Measurements from ENCODE around the gene CCL4L2.
"Not testable (repeated sequence)": the region's sequence is repeated elsewhere in the genome, so short reads cannot be mapped to it uniquely, and the experiment has no call there.

CCL4L2 gene

DNA sequence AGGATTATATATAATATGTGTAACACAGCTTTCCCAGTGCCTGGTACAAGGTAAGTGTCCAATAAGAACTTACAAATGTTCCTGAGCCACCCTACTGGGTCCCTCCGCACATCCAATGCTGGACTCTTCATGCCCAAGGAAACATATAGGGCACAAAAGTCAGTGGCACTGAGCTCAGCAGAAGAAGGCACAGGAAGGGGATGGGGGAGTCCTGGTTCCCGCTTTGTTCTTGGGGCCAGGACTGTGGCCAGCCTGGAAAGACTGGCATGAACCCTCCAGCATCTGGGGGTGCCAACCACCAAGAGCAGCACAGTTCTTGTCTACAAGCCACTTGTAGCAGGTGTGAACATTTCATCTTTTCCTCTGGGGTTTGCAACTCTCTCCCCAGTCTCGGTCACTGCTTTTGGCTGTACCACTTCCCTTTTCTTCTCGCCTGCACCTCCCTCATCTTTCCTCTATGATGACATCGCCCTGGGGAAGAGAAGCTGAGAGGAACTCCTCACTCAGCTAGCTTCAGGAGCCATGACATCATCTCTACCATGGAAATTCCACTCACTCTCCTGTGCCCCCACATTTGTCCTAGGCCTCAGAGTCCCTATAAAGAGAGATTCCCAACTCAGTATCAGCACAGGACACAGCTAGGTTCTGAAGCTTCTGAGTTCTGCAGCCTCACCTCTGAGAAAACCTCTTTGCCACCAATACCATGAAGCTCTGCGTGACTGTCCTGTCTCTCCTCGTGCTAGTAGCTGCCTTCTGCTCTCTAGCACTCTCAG is at the start of gene CCL4L2:
Gene CCL4L2, plus strand, starts transcription at position 625 of the 773 bp plus-strand sequence.
- DNase-seq (ENCODE audit: low read depth in 3 of 3) = not testable (repeated sequence)

DNA sequence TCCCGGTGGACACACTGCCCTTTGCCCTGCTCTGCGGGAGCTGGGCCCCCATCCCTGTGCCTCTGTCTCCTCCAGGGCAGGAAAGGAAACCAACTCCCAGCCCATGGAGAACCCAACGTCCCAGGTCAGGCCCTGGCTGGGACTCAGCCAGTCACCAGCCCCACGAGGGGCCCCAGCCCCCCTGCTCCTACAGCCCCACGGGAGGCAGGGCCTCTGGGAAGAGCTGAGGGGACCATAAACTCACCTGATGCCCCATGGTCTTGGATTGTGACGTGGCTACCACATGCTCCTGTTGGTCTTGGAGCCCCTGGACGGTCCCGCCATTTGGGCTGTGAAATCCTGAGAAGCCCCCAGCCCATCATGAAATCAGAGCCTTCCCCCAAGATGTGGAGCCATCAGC is 42.0 kb upstream of the CCL4L2 start:
- DNase-seq (ENCODE audit: low read depth in 3 of 3) = not testable (repeated sequence)

DNA sequence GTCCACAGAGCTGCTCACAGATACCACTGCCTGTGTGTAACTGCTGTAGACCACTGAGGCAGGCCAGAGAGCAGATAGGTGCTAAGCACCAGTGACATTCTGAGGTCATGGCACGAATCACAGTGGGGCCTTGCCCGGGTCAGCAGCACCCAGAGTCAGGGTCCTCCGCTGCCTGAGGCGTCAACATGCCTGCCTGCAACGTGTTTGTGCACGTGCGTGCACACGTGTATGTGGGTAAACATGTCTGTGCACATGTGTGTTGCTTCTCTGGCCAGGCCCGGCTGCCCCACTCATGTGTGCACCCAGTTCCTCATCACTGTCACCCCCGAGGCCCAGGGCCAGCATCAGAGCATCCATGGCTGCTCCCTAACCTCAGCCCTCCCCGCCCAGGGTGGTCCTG is 34.3 kb upstream of the CCL4L2 start, which contains the start of gene TBC1D3B:
Gene TBC1D3B, minus strand, starts transcription at position 101 of the 400 bp plus-strand sequence. CDS start 1,586 bp downstream, outside the sequence.
- DNase-seq (ENCODE audit: low read depth in 3 of 3) = not testable (repeated sequence)

DNA sequence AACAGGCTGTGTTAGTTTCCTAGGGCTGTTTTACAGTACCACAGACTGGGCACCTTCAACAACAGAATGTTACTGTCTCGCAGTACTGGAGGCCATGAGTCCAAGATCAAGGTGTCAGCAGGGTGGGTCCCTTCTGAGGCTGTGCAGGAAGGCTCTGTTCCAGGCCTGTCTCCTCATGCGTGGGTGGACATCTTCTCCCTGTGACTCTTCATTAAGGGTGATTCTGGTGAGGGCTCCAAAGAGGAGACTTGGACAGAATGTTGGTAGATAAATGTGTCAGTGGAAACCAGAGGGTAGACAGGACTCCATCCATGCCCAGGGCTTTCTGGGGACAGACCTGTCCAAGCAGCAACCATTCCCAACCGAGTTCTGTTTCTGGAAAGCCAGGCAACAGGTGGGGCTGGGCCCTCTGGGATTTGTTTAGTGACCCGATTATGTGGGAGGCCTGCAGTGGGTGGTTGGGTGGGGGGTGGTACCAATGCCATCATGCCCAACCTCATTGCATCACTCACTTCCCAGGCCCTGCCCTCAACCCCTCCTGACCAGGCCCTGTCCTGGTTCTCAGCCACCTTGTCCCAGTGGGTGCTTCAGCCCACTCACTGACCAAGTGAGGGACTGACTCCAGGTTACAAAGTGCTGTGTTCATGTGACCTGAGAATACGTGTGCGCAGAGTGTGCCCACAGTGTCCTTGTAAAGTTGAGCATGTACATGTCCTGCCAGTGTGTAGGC is 29.3 kb upstream of the CCL4L2 start:
- not testable (repeated sequence) for DNase-seq (ENCODE audit: low read depth in 3 of 3)

DNA sequence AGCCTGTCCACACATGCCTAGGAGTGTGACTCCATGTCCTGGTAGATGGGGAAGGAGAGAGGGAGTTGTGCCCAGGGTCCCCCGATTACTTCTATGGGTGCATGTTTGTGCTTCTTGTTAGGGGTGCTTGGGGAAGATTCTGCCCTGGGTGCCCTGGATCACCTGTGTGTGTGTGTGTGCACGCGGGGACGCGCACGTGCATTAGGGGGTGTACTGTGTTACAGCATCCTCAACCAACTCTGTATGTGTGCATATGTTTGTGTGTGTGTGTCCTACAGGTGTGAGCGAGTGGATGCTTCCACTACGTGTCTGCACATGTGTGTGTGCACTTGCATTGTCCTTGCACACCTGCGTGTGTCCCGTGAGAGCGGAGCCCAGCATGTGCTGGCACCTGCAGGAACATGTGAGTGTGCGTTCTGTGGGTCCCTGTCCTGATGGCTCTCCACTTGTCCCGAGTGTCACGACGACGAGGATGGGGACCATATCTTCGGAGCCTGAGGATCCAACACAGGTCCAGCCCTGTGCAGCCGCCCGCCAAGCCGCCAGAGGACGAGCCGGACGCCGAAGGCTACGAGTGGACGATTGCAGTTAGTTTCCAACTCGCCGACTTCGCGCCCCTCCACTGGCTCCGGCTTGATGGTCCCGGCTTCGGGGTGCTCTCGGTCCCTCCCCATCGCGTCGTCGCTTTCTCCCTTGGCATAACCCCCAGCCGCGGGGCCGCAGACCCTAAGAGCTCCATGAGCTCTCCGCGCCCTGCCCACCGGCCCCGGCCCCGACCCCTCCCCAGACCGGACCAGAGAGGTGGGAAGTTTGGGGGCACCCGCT is 28.5 kb upstream of the CCL4L2 start:
- no peak for DNase-seq (ENCODE audit: low read depth in 3 of 3)

DNA sequence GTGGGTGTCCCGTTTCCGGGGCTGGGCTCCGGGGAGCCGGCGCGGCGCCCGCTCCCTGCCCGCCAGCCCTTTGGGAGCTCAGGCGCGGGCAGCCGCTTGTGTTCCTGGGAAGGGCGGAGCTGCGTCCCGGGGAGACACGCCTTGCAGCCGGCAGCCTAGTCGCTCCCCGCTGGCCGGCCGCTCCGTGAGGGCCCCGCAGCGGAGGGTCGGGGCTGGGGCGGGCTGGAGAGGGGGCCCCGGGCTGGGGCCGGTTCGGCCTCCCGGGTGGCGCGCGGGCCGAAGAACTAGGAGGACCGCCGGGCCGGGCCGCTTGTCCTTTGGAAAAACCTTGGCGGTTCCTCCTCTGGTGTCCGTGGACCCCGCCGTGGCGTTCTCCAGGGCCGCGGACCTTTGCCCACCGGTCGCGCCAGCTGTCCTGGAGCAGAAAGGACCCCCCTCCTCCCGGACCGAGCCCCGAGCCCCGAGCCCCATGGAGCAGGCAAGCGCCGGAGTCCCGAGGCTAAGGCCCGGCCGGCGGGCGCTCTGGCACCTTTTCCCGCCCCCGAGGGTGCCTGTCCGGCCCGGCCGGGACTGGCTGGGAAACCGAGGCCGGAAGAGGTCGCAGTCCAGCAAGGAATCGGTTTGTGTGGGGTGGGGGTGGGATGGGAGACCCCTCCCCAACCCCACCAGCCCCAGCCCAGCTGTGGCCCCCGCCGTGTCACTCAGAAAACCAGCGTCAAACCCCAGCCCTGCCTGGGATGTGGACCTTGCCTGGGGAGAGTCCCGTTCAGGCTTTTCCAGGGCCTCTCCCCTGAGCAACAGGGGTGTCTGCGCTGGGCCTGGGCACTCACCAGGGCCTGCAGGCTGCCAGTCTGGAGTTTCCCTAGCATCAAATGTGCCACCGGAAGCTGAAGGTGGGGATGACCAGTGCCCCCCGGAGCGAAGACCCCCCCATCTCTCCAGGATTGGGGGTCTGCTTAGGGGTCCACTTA is 27.6 kb upstream of the CCL4L2 start:
- DNase-seq (ENCODE audit: low read depth in 3 of 3) = no peak

DNA sequence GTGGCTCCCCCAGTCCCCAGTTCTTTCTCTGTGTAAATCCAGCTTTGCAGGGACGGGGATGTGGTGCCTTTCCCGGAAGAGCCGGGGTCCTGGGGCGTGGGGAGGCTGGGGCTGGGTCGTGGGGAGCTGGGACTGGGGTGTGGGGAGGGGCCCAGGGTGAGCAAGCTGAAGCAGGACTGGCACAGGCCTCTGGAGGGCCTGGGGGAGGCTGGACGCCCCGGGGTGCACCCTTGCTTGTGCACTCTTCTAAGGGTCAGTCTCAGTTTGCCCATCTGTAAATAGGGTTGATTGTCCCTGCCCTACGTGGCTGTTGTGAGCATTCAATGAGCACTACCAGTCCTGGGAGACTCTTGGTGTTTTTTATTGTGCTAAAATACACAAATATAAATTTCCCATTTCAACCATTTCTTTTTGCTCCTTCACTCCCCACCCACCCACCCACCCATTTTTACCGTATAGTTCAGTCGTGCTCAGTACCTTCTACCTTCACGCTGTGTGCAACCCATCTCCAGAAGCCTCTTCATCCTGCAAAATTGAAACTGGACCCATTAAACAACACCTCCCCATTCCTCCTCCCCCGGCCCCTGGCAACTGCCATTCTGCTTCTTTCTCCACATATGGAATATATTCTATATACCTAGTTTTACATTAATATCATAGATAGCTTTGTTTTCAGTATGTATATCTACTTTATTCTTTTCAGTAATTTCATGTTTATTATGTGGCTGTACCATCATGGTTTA is 26.7 kb upstream of the CCL4L2 start:
- DNase-seq (ENCODE audit: low read depth in 3 of 3) = no peak

DNA sequence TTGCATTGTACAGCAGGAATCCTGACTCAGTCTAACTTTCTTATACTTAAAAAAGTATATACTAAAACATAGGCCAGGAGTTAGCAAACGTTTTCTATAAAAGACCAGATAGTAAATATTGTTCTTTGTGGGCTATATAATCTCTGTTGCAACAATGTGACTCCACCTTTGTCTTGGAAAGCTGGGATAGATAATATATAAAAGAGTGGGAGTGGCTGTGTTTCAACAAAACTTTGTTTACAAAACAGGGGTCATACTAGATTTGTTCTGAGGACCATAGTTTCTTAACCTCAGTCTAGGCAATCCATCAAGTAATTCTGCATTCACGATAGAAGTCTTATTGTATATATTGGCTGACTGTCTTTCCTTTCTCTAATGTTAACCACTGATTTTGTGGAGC is 25.4 kb upstream of the CCL4L2 start:
- DNase-seq (ENCODE audit: low read depth in 3 of 3) = no peak

DNA sequence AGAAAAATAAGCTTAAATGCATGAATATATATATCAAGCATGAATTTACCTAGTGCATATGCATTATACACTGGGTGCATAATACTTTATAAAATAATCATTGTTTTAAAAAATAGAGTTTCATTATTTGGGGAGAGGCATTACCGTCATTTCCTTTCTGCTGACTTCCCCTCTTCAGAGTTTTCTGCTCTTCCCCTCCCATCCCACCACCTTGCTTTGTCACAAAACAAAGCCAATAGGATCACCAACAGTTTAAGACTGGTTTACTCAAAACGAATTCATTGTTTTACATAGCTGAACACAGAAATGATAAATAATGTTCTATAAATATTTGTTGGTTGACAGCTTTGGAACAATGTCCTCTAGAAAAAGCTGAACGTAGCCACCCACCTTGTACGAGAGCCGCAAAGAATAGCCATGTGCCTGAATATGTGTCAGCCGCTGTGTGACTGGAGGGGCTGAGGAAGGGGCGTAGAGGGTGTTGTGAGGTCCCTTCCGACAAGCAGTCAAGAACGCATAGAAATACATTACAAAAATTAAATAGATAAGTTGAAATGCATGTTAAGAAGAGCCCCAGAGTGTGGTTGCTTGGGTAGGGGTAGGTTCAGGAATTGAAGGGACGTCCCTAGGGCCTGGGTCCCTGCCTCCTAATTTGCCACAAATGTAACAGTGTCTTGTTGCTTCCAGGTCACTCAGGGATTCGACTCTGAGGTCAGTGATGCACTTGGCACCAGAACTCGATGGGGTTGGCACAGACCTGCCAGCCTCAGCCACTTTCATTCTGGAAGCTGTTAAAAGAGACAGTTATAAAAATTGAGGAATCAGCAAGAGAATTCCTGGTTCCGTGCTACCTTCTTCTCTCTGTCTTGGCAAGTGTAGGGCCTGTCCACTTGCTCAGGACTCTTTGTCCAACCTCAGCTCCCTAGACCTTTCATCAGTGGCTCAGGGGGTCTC is 23.8 kb upstream of the CCL4L2 start:
- not testable (repeated sequence) for DNase-seq (ENCODE audit: low read depth in 3 of 3)

DNA sequence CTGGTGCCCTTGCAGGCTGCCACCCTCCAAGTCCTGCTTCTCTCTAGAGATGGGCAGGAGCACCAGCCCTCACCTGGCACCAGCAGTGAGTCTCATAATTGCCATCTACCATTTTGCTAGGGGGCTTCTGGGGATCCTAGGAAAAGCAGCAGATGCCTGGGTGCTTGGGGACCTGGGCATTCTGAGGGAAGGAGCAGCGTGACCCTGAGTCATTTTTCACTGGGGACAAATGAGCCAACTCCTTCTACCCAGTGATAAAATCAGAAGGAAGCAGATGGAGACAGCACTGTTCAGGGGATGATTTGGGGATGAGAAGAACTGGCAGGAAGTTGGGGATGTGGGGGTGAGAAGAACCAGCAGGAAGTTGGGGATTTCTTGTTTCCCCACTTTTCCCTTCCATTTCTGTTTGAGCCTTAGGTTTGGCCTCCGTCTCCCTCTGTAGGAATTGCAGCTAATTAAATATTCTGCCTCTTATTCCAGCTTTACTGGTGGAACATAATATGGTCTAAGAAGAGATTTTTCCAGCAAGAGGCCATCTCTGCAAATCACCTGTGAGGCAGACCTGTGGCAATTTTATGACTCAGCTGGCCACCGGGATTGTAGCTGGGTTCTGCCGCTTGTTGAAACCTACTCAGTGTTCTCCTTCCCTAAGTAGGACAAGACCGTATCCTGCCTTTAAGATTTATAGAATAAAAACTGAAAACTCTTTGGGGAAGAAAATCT is 22.8 kb upstream of the CCL4L2 start:
- DNase-seq (ENCODE audit: low read depth in 3 of 3) = not testable (repeated sequence)

DNA sequence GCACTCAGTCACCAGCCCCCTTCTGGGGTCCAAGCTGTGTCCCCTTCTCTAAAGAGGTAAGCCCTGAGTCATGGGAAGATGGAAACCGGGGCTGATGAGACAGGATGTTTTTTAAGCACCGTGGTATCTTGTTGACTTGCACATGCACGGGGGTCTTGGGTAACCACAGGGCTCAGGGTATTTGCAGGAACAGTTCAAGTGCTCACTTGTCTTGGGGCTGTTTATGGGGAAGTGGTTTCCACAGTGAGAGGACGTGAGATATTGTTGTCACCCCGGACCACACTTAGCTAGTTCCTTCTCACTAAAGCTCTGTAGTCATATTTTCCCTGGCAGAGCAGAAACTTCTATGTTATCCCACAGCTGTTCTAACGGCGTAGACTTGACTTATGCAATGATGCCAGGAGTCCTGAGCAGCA is 22.0 kb upstream of the CCL4L2 start:
- no peak for DNase-seq (ENCODE audit: low read depth in 3 of 3)

DNA sequence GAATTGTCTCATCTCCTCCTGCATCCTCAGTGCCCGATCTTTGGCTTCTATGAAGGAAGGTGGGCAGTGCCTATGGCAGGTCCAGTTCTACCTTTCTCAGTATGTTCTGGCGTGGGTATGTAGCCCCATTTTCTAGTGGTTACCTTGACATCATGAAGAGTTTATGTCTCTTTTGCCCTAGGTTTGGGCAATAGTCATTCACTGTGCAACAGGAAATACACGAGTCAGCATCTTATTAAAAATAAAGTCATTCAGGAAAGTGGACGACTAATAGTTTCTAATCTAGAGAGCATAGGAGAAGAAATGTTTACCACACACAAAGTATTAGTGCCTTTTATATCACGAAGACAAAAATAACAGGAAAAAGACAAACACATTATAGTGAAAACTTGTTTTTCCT is 20.9 kb upstream of the CCL4L2 start:
- DNase-seq (ENCODE audit: low read depth in 3 of 3) = not testable (repeated sequence)

DNA sequence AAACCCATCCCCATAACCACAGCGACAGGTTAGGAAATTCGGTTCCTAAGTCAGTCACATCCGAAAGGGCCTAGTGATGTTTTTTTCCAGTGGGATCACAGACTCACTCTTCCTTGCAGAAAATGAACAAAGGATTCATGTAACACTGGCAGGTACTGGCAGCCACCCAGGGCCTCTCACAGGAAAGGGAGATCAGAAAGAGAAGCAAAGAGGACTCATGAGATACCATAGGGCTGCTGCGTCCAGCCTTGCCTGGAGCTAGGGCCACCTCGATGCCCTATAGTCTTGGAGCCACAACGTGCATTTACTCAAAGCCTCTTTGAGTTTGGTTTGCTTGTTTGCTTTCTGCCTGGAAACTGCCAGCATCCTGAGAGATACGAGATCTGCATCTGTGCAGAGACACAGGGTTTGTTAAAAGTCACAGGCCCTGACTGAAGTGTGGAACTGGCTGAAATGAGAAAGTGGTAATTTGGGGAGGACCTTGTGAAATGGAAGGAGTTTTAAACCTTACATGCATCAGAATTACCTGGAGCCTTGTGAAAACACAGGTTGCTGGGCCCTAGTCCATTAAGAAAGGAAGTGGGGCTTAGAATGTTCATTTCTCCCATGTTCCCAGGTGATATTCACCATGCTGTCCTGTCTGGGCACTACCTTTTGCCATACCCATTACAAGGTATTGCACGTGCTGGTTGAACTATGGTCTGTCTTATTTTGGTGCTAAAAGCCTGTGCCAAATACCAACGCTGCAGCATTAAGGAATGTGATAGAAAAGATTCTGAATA is 20.1 kb upstream of the CCL4L2 start:
- DNase-seq (ENCODE audit: low read depth in 3 of 3) = not testable (repeated sequence)

DNA sequence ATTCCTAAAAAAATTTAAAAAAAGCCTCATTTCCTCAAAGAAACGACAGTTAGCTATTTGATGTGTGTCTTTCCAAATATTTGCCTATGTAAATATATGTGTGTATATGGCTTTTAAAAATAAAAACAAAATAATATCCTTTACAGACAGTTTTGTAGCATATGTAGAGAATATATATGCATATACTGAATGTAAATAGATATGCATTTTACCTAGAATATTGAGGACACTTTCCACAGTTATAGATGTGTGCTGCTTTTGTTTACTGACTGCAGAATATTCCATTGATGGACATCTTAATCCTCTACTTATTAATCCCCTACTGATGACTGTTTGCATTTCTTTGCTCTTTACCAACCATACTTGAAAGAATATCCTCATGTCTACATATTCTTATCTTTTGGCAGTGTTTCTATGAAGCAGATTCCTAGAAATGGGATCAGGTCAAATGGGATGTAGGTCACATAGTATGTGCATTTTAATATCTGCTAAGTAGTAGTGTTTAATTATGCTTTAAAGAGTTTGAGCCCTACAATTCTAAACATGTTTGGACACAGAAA is 17.6 kb upstream of the CCL4L2 start:
- no peak for DNase-seq (ENCODE audit: low read depth in 3 of 3)

DNA sequence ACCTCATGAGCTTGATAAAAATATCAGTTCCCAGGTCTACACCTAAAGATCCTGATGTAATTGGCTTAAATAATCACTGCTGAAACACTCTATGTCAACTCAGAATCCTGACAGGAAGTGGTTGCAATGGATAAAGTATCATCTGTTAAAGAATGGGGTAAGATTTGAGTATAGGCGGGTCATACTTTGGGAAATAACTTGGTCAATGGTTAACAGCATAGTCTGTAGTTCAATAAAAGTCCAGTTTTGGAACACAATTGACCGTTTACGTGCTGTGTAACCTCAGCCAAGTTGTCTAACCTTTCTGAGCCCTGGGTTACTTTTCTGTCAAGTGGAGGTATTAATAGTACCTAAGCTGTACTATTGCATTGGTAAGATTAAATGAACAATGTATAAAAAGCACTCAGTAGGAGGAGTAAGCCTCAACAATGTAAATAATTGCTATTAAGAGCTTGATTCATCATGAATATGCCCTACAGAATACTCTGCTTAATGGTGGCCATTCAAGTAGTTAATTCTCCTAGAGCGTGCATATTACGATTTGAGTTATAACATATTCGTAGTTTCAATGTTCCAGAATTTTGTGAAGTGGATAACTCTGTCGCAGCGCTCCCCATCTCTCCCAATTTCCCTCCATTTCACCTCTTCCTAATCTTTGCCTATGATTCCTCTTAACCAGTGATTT is 16.6 kb upstream of the CCL4L2 start:
- not testable (repeated sequence) for DNase-seq (ENCODE audit: low read depth in 3 of 3)

DNA sequence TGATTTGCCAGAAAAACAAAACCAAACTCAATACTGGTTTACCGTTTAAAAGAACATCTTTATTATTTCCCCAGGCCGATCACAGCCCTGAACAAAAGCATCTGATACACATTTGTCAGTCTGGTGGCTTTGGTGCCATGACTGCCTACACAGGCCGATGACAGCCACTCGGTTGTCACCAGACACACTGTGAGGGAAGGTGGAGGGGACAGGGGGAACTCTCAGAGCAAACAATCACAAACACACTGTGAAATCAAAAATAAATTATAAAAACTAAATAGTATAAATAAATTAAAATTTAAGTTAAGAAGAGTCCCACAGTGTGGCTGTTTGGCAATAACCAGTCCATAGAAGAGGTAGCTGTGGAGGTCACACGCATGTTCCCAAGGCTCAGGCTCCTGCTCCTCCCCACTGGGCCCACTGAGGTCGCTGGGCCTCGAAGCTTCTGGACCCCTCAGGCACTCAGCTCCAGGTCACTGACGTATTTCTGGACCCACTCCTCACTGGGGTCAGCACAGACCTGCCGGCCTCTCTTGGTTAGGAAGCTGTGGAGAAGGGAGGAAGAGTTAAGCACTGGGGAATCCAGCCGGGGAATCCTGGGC is 15.9 kb upstream of the CCL4L2 start:
- DNase-seq (ENCODE audit: low read depth in 3 of 3) = not testable (repeated sequence)
